Hematopoietic multipotent progenitor cell treated with erythropoietin and hydrocortisone succinate and interleukin-3 and kit ligand, for 8 days (in vitro differentiated cells): Measurements from ENCODE around the gene PHC1.

ENCODE experiments used
- DNase-seq: peaks from one replicate; pipeline ENCODE4 v3.0.0-alpha.2; 2015

The PHC1 gene

DNA sequence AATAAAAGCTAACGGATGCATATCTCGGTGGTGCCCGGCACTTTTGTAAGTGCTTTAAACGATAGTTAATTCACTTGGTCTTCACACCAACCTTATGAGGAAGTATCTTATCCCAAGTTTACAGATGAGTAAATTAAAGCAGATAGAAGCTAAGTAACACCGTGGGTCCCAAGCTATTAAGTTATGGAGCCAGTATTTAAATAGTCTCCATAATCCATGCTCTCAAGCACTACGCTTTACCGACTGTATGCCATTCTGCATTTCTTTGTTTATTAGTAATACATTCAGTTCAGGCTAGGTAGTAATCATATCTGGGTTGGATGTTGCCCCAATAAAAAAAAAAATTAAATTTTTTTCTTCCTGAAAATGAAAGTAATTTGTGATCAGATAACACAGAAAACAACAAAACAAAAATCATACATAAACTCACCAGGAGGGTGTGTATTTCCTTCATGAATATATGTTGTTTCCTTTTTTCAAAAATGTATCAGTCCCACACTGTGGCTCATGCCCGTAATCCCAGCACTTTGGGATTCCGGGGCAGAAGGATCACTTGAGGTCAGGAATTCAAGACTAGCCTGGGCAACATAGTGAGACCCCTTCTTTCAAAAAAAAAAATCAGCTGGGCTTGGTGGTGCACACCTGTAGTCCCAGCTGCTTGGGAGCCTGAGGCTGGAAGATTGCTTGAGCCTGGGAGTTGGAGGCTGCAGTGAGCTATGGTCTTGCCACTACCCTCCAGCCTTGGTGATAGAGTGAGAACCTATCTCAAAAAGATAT is 36.6 kb downstream of the PHC1 start:
- DNase-seq, result peak; percentile 49

DNA sequence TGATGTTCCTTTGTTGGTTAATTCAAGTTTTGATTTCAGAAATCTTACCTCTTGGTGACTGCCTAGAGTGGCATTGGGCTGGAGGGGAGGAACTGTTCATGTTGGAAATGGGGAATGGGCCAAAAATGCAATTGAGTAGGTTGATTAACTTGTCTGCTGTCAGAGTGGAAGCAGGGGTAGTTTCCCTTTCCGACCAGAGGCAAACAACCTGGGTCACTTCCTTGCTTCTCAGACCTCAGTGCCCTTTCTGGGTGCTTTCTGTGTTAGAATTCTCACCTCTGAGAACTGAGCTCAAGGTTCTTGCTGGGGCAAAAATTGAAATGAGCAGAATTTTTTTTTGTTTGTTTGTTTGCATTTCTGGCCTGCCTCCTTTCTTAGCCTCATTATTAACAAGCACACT is 37.4 kb downstream of the PHC1 start:
- DNase-seq, result no peak

DNA sequence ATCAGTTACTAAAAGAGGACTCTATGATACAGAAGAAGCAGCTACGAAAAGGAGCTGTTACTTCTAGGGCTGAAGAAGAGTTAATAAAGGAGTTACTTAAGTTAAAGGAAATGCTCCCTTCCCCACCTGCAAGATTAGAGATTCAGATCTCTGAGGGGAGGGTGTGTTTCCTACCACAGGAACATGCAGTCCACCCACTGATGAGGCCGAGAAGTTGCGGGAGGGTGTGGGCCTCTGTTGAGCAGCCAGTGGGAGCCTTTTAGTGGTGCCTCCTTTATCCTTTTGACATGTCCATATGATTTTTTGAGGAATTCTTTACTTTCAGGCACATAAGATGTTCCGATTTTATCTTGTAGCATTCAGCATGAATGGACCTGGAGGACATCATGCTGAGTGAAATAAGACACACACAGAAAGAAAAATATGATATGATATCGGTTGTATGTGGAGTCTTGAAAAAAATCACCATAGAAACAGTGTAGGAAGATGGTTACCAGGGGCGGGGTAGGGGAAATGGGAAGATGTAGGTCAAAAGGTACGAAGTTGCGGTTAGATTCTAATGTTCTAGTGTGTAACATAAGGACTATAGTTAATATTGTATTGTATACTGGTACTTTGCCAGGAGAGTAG is 39.6 kb downstream of the PHC1 start:
- DNase-seq, result peak; percentile 18

DNA sequence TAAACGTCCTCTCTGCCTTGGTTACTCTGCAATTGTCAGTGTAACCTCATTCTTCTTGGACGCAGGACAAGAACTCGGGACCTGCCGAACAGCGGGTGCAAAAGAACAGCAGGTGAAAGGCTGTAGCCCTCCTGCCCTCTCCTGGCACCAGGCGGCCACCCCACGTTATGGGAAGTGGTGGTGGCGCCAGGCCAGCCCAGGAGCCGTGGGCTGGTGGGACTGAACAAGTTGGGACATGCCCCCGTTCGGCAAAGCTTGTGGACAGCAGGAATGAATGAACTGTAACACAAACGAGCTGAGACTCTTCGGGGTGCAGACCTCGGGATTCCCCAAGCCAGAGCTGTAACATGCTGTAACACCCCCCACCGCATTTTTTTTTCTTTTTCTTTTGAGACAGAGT is 41.8 kb downstream of the PHC1 start:
- no peak for DNase-seq

DNA sequence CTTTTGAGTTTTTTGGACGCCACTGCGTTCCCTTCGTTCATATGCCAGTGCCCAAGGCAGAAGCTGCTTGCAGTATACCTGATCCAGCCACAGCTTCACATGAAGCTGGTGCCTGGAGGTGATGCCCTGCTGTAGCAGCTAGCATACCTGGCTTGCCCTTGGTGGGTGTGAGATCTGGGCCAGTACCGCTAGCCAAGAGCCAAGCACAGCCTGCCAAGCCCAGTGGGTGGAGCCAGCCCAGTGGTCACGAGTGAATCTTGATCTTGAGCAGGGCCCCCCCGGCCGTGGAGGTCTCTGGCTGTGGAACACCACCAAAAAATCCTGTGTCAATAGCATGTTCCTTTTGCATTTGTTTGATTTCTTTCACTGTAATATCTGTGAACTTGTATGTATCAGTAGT is 42.5 kb downstream of the PHC1 start:
- no peak for DNase-seq

DNA sequence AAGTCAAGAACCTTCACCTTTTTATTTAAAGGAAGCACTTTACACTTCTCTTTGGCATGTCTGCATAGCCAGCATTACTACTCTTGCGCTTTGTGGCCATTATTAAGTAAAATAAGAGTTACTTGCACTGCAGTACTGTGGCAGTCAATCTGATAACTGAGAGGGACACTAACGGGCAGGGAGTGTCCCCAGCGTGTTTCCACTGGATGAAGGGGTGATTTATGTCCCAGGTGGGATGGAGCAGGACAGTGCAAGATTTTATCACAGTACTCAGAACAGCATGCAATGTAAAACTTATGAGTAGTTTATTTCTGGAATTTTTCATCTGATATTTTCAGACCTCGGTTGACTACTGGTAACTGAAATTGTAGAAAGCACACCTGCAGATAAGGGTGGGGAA is 43.3 kb downstream of the PHC1 start:
- DNase-seq, result no peak

DNA sequence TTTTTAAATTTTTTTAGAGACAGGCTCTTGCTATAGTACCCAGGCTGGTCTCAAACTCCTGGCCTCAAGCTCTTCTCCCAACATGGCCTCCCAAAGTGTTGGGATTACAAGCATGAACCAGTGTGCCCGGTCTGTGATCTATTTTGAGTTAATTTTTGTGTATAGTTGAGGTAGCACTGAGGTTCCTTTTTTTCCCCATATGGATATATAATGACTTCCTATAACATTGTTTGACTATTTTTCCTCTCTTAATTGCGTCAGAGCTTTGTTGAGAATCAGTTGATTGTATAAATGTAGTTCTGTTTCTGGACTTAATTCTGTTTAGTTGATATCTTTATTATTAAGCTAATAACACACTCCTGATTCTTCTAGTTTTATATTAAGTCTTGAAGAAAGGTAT is 43.8 kb downstream of the PHC1 start:
- no peak for DNase-seq

DNA sequence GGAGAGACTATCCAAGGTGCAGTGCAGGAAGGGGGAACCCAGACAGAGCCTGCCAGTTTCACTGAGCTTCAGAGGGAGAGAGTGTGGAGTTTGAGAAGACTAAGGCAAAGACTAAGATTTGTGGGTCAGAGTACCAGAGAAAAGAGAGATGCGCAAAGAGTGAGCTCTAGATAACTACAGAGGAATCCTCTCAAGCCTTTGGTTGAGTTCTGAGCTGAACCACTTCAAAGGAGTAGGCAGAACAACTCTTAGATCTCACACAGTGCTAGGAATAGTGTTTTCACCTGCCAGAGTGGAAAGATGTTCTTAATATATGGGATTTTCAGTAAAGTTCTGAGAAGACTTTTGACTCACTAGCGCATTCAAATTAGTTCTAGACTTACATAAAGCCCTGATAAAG is 45.9 kb downstream of the PHC1 start:
- no peak for DNase-seq

DNA sequence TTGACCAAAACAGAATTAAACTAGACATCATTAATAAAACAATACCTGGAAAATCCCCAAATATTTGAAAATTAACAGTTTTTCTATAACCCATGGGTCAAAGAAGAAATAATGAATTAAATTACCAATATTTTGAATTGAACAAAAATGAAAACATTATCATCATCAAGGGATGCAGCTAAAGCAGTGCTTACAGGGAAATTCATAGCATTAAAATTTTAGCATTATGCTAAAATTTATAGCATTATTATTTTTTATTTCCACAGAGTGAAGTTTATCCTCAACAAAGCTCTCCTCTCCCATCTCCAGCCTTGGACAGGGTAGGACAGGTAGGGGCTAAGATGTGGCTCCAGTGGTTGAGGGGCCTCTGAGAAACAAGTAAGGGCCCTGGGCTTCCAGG is 54.5 kb downstream of the PHC1 start:
- no peak for DNase-seq

DNA sequence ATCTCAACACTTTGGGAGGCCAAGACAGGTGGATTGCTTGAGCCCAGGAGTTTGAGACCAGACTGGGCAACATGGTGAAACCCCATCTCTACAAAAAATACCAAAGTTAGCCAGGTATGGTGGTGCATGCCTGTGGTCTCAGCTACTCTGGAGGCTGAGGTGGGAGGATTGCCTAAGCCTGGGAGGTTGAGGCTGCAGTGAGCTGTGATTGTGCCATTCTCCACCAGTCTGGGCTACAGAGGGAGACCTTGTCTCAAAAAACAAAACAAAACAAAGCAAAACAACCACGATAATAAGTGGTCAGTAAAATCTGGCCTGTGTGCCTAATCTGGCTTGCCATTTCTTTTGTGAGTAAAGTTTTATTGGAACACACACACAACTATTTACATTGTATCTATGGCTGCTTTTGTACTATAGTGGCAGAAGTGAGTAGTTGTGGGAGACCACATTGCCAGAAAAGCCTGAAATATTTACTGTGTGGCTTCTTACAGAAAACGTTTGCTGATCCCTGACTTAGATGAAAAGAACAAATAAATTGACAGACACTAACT is 55.6 kb downstream of the PHC1 start:
- DNase-seq, result no peak

DNA sequence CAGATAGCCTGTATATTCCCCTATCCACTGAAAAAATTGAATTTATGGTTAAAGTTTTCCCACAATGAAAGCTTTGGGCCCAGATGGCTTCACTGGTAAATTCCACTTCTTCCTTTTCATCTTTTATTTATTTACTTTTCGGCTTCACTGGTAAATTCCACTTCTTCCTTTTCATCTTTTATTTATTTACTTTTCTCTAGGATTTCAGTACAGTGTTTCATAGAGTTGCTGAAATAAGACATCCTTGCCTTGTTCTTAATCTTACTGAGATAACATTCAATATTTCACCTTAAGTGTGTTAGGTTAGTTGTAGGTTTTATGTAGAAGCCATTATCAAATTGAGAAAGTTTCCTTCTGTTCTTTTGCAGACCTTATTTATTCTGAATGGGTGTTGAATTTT is 56.1 kb downstream of the PHC1 start:
- DNase-seq, result no peak

DNA sequence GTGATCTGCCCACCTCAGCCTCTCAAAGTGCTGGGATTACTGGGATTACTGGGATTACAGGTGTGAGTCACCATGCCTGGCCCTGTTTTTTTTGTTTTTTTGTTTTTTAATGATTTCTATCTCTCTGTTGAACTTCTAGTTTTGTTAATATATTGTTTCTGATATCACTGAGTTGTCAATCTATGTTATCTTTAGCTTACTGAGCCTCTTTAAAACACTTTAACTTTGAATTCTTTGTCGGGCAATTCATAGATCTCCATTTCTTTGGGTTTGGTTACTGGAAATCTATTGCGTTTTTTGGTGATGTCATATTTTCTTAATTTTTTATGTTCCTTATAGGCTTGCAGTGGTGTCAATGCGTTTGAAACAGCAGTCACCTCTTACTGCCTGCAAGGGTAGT is 65.8 kb downstream of the PHC1 start:
- DNase-seq, result no peak

DNA sequence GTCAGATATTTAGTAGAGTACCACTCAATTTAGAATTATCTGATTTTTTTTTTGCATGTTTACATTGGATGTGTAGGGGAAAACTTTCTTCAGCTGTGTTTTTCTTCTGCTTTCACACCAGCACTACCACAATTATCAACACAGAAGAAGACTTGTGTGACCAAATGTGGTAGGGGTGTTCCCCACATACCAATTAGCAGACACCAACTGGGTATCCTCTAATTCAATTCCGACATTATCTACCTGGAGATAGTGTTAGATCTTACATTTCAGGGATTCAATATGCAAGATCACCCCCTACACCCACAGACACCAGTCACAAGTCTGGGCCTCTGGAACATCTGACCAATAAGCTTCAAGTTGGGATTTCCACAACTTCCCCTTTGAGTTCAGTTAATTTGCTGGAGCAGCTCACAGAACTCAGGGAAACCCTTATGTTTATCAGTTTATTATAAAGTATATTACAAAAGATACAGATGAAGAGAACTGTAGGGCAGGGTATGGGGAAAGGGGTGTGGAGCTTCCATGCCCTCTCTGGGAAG is 71.0 kb downstream of the PHC1 start:
- DNase-seq, result no peak

DNA sequence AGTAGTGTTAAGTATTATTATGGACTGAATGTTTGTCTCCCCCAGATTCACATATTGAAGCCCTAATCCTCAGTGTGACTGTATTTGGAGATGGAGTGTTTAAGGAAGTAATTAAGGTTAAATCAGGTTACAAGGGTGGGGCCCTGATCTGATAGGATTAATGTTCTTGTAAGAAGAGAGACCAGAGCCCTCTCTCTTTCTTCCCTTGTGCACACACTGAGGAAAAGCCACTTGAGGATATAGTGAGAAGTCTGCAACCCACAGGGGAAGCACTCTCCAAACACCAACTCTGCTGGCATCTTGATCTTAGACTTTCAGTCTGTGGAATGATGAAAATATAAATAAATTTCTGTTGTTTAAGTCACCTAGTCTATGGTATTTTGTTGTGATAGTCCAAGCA is 72.9 kb downstream of the PHC1 start:
- DNase-seq, result peak; percentile 13

DNA sequence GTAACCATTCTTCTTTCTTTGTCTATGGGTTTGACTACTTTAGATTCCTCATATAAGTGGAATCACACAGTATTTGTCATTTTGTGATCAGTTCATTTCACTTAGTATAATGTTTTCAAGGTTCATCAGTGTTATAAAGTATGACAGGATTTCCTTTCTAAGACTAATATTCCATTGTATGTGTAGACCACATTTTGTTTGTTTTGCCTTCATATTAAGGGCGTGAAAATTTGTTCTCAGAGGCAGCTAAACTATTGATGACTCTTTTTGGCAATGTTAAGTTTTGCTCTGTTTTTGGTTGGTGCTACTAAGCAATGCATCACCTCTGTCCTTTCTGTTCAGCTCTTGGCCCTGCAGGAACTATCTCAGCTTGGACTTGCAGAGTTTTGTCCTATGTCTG is 73.4 kb downstream of the PHC1 start:
- DNase-seq, result no peak

DNA sequence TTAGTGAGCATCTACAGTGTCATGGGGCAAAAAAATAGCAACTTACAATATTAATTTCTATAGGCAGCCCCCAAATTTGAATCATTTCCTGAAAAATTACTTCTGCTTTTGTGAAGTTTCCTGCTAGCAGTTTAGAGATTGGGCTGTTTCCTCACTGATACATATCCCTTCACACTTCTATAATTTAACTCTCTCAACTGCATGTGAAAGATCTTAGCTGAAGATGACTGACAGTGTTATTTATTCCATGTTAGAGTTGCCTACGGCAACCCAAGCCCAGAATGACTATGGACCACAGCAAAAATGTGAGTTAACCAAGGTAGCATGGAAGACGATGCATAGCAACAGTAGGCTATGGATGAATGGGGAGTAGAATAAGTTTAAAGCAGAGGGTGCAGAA is 75.1 kb downstream of the PHC1 start, which contains the start of gene KLRG1:
TSS of gene KLRG1 (plus strand) at position 134 of the 400 bp plus-strand sequence. CDS start at position 224, 90 bp downstream.
- DNase-seq, result no peak
